Measurements from ENCODE around the gene KRT85.

- TF ChIP-seq EZH2 (IDR thresholded peaks at IDR 0.05; ENCODE audit: insufficient read depth, poor library complexity, severe bottlenecking) (no peak), EZH2phosphoT487 (IDR thresholded peaks at IDR 0.05; ENCODE audit: insufficient read depth, low read depth) (no peak)
Observed at GRCh38 chr12:52402377-52402776, 35.1 kb upstream of the KRT85 start.
